HG03095 (cell line): ENCODE measurements around the gene WDHD1.
"Not testable (repeated sequence)": the region's sequence is repeated elsewhere in the genome, so short reads cannot be mapped to it uniquely, and the experiment has no call there.

Source experiments
- ATAC-seq: cut with Tn5 transposase; IDR thresholded peaks from one replicate; pipeline ENCODE4 v1.9.1; 2021; ENCODE audit warnings: moderate library complexity; ENCODE audit not compliant: unreplicated experiment

Gene WDHD1

DNA sequence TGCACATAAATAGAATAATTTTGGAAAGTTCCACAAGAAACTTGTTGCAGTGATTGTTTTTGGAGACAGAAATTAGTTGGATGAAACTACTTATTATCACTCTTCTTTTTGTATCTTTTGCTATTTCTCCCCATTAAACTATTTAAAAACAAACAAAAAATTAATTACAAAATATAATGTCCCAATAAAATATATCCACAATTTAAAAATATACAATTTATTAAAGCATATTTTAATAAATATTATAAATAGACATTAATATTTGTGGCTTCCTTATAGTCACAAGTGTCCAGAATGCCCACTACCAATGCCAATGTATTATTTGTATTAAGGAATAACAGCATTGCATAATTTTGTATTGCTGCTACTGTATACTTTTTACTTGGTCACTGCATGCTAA is 71.8 kb downstream of the WDHD1 start:
- no peak for ATAC-seq

DNA sequence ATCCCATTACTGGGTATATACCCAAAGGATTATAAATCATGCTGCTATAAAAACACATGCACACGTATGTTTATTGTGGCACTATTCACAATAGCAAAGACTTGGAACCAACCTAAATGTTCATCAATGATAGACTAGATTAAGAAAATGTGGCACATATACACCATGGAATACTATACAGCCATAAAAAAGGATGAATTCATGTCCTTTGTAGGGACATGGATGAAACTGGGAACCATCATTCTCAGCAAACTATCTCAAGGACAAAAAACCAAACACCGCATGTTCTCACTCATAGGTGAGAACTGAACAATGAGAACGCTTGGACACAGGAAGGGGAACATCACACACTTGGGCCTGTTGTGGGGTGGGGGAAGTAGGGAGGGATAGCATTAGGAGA is 73.3 kb downstream of the WDHD1 start:
- not testable (repeated sequence) for ATAC-seq

DNA sequence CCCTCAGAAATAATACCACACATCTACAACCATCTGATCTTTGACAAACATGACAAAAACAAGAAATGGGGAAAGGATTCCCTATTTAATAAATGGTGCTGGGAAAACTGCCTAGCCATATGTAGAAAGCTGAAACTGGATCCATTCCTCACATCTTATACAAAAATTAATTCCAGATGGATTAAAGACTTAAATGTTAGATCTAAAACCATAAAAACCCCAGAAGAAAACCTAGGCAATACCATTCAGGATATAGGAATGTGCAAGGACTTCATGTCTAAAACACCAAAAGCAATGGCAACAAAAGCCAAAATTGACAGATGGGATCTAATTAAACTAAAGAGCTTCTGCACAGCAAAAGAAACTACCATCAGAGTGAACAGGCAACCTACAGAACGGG is 74.1 kb downstream of the WDHD1 start:
- not testable (repeated sequence) for ATAC-seq

DNA sequence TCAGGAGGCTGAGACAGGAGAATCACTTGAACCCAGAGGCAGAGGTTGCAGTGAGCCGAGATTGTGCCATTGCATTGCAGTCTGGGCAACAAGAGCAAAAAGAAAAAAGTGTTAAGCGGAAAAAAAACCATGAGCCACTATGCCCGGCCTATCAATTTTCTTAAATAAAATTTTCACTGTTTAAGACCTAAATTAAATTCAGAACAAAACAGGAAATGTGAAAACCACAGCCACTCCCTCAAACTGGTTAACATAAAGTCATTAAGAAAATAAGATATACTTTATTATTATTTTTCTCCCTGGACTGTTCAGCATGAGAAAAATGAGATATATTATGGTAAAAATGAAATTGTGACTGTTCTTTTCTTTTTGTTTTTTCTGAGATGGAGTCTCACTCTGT is 79.7 kb downstream of the WDHD1 start:
- no peak for ATAC-seq

DNA sequence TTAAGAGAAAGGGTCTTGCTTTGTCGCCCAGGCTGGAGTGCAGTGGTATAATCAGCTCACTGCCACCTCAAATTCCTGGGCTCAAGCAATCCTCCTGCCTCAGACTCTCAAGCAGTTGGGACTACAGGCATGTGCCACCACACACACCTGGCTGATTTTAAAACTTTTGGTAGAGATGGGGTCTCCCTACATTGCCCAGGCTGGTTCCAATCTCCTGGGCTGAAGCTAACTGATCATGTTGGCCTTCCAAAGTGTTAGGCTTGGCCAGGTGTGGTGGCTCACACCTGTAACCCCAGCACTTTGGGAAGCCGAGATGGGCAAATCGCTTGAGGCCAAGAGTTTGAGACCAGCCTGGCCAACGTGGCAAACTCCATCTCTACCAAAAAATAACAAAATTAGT is 80.4 kb downstream of the WDHD1 start:
- ATAC-seq: no peak

DNA sequence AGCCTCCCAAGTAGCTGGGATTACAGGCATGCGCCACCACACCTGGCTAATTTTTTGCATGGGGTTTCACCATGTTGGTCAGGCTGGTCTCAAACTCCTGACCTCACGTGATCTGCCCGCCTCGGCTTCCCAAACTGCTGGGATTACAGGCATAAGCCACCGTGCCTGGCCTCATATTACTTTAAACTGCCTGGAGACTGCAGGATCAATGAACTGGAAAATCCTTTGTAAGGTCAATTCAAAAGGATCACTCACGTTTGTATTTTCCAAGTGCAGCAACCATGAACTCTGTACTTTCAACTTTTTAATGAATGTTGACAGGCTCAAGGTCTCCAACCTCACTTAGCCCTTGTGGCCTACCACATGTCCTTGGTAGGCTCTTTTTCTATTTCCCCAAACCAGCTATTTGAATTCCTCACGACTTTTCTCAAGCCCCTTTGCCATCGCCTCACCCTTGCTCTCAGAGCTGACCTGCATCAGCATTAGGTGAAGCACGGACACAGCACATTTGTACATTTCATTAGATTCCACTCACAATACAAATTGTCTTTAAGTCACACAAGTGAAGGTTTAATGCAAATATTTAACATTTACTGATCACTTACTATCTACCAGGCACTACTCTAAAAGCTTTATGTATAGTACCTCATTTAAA is 82.0 kb downstream of the WDHD1 start:
- no peak for ATAC-seq

DNA sequence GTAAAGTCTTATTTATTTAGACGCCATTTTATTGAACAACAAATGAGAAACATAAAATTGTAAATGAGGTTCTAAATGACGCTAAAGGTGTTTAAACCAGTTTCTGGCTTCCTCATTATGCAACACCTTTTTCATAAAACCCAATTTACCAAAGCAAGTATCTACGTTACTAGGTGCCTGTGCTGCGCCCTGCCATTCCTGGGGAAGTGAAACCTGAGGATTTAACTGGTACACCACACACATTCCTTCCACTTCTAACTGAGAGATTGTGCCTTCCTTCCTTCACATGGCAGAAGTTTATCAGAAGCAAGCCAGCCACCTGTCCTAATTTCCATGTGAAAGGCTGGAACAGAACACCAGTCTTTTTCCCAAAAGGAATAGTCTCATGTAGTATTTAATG is 84.0 kb downstream of the WDHD1 start:
- no peak for ATAC-seq

DNA sequence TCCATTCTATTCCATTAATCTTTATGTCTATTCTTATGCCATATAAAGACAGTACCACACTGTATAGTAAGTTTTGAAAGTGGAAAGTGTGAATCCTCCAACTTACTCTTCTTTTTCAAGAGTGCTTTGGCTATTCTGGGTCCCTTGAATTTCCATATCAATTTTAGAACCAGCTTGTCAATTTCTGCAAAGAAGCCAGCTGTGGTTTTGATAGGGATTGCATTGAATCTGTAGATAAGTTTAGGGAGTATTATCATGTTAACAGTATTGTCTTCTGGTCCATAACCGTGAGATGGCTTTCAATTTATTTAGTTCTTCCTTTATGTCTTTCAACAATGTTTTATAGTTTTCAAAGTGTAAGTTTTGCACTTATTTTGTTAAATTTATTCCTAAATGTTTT is 90.1 kb downstream of the WDHD1 start:
- no peak for ATAC-seq

DNA sequence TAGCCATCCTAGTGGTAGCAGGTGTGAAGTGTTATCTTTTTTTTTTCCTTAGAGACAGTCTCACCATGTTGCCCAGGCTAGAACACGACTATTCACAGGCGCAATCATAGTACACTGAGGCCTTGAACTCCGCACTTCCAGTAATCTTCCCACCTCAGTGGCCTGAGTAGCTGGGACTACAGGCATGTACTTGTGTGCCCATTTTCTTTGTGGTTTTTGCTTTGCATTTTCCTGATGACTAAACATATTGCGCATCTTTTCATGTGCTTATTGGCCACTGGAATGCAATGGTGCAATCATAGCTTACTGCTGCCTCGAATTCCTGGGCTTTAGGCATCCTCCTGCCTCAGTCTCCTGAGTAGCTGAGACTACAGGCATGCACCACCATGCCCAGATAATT is 90.9 kb downstream of the WDHD1 start:
- no peak for ATAC-seq

DNA sequence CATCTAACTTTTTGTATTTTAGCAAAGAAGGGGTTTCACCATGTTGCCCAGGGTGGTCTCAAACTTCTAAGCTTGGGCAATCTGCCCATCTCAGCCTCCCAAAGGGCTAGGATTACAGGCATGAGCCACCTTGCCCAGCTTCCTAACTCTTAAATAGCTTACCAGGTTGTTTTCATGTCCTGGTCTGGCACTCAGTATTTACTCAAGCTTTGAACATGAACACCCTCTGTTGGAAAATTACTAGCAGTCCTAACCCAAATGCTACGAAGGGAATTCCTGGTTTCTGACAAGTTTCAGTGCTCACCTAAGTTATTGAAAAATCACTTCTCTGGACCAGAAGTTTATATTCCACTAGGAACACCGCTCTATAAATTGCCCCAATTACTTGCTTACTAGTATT is 91.8 kb downstream of the WDHD1 start:
- no peak for ATAC-seq

DNA sequence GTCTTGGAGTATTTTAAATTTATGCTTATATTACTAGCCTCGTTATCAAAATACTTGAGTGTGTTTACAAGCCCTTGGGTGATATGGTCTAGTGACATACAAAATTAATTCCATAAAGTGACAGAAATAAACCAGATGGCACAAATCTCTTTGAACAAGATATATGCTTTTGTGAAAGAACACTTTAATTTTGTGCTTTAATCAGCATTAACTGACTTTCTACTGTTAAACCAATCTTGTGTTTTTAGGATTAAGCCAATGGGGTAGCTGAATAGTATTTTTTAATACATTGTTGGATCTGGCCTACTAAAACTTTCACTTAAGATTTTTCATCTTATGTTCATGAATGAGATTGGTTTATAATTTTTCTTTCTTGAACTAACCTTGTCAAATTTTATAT is 93.9 kb downstream of the WDHD1 start:
- no peak for ATAC-seq

DNA sequence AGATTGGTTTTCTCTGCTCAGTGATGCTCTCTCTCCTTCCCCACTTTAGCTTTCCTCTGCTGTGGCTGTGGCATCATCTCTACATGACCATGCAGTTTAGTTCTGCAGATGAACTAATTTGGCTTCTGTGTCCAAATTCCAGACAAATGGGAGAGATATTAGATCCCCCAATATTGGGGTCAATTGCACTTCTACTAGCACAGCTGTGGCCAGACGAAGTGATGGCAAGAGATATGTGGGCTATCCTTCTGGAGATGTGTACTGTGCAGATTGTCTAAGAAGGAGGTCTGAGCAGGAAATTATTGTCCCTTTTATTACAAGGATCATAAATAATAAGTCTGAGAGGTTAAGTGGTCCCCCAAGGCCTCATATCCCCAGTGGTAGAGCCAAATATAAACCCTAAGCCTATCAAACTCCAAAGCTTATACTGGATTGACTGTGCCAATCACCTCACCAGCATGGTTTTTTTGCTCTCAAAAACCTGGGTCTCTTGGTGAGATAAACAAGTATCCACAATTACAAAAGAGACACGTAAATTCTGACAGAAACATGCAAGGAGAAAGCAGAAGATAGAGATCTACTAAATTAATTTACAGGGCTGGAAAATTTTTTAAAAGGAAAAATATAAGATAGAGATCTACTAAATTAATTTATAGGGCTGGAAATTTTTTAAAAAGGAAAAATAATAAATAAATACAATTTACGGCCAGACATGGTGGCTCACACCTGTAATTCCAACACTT is 95.1 kb downstream of the WDHD1 start:
- no peak for ATAC-seq

DNA sequence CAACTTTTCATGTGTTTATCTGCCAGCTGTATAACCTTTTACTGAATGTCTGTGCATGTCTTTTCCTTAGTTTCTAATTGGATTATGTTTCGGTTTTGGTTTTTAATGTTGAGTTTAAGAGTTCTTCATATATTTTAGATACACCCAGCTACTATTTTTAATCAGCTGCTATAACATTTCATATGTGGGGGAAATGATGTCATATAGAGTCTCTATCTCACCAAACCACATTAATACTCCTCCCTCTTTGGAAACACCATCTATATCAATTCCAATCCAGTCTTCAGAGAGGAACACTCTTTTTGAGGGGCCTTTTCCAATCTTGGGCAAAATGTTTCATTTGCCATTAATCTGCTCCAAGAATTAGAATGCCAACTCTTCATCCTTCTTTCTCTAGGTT is 95.8 kb downstream of the WDHD1 start:
- no peak for ATAC-seq

DNA sequence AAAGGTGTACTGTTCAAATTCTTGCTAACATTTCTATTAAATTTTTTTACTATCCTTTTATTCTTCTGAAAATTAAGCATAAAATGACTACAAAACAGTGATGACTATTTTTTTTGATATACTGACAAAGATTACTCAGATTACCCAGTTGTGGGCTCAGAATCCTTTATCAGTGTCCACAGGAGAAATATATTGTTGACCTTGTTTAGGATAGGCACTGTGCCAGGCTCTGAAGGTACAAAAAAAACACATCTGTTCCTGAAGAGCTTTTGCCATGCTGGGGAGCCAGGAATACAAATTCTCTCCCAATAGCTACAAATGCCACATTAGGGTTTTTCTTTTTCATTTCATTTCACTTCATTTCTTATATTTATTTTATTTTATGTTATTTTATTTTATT is 97.3 kb downstream of the WDHD1 start:
- ATAC-seq: no peak

DNA sequence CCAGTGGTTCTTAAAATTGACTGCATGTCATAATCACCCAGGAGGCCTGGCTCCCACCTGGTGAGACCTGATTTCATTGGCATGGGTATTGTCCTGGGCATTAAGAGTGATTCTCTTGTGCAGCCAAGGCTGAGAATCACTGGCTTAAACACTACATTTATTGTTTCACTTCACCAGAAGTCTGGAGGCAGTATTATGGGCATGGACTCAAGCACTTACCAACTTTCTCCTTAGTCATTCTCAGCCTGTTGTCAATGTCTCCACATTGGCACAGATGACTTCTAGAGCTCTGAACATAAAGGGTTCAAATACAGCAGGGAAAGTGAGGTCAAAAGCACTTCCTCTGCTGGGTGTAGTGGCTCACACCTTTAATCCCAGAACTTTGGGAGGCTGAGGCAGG is 98.7 kb downstream of the WDHD1 start:
- ATAC-seq: no peak

DNA sequence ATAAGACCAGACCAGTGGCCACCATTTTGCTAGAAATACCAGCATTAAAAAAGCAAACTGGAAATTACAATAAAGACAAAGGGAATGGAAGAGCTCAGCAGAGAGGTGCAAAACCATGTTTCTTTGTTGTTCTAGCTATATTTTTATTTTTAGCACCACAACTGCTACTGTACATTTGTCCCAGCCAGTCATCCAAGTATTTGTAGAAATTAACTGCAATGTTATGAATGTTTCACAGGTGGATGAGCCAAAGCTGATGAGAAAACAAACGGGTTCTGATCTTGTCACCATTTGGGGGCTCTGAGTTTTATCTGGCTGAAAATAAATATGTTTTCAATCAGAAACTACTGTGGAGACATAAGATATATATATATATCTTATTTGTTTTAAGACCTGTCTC is 99.3 kb downstream of the WDHD1 start:
- no peak for ATAC-seq

DNA sequence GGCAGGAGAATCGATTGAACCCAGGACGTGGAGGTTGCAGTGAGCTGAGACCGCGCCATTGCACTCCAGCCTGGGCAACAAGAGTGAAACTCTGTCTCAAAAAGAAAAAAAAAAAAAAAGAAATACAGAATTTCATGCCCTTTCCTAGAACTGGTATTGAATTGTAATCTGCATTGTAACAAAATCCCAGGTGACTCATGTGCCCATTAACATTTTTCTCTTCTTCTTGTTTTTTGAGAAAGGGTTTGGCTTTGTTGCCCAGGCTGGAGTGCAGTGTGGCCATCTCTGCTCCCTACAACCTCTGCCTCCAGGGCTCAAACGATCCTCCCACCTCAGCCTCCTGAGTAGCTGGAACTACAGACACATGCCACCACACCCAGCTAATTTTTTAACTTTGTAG is 100.3 kb downstream of the WDHD1 start:
- ATAC-seq: not testable (repeated sequence)

DNA sequence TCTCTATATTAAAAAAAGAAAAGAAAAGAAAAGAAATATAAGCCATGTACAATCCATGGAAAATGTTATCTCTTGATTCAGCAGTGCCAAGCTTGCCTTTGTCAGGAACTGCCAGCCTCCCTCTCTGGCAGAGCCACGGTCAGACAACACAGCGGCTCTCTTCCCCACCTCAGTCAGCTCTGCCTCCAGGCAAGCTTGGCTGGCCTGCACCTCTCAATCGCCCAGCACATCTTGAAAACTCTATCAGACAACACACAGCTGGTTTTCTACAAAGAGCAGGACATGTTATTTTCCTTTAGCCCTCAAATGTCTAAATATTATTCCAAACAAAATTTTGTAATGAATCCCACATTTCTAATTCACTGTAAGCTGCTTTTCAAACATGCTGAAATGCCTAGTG is 104.3 kb downstream of the WDHD1 start:
- ATAC-seq: no peak

DNA sequence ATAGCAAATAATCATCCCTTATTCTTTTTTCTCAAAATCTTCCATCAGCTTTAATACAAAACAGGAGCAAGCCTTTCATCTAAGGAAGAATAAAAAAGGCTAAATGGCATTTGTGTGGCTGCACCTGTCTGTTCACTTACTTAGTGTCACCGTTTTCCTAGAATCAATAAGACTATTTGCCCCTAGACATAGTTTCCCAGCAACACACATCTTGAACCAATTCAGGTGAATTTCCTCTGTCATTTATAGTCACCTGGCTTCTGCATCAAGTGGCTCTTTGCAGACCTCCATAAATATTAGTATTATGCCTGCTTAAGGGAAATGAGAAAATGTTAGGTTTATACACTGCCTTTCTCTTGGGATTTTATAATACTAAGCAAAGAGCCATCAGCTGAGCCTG is 106.8 kb downstream of the WDHD1 start:
- ATAC-seq: no peak

DNA sequence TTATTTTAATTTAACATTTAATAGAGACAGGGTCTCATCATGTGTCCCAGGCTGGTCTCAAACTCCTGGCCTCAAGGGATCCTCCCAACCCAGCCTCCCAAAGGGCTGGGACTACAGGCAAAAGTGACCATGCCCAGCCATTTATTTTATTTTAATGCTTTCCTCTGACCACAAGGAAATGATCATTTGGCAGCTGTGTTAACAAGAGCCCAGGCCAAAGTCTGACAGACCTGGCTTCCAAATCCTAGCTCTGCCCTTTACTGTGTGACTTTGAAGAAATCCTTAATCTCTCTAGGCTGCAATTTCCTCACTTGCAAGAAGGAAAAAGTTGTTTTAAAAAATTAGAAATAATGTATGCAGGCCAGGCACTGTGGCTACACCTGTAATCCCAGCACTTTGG is 107.6 kb downstream of the WDHD1 start:
- no peak for ATAC-seq

DNA sequence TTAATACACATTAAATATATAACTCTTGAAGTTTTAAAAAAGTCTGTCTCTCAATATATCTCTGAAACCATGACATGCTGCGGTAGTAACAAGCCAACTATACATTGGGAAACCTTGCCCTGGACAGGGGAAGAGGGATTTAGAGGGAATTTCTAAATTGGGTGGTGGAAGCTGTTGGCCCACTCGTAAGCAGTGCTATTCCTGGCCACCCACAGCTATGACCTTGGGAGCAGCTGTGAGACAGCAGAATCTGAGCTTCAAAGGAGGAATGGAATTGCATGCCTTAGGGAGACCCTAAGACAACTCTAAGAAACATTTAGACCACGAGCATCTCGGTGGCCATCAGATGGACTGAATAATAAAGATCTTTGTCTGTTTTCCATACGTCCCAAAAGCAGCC is 108.5 kb downstream of the WDHD1 start:
- ATAC-seq: no peak

DNA sequence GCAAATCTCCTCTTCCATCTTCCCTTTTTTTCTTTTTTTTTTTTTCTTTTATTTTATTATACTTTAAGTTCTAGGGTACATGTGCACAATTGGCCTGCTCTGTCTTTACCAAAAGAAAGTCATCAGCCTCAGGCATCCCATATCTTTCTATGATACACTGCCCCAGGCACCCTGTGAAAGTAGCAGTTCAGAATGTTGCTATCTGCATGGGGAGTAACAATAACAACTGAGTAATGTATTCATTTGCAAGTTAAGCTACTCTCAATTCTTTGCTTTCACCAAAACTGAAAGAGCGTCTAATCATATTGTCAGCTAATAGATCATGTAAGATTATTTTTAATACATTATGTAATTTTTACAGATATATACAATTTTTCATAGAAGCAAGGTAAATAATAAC is 110.8 kb downstream of the WDHD1 start:
- ATAC-seq: no peak
